K562 (cell line): Measurements from ENCODE around the gene NXPH4. TPM values are rescaled to one million over a fixed set of nuclear protein-coding genes. Genes with fewer than 3 reads are reported as not detected.

Experiments used
- ATAC-seq: fragments of 200-7000 bp; cut with Tn5 transposase; 3 replicates; pipeline ENCODE4 v1.9.1; 2020; ENCODE audit warnings: moderate library complexity
- BruUV-seq: library from RNA; stranded (reverse); fragments of 400-500 nt; replicated peaks from 2 replicates; lab custom pipeline; 2021; lab: Mats Ljungman, UMichigan
- CTCF ChIA-PET: fragments of 300-600 bp; formaldehyde crosslinking; extraction: SDS; loops from one replicate; lab custom pipeline; 2021; ENCODE audit warnings: low intra/inter-chr PET ratio; lab: Yijun Ruan, JAX
- POLR2A ChIA-PET: fragments of 300-600, 350-650 bp; sonication (Branson Sonifier 250); formaldehyde crosslinking; extraction: SDS; loops from one replicate; lab custom pipeline; 2021; ENCODE audit warnings: antibody characterized with exemption, inconsistent platforms; lab: Yijun Ruan, JAX
- DNase-seq, 4 experiments: peaks; one replicate each; pipeline versions ENCODE4 v3.0.0 to v3.0.0-alpha.2; 2011 to 2018; ENCODE audit warnings: low spot score in 3 of 4, mixed read lengths in 3 of 4; ENCODE audit errors: extremely low read depth in 1 of 4
- FAIRE-seq: peaks from 2 replicates; lab custom pipeline; 2011; peaks lifted over from hg19 to GRCh38; lab: Jason Lieb, UNC
- H2AFZ ChIP-seq: 2 replicates; pipeline ENCODE4 v1.6.0; 2011; ENCODE audit warnings: low read depth, low read length, control low read depth, inconsistent platforms
- H3K27ac ChIP-seq: fragments of 200-600 bp; 3 replicates; pipeline ENCODE4 v1.8.0; 2011; ENCODE audit warnings: low read depth, mild to moderate bottlenecking, control low read depth, inconsistent platforms, low read length, moderate library complexity, mixed read lengths; ENCODE audit errors: extremely low read depth
- H3K27me3 ChIP-seq, 2 experiments: fragments of 300-600 bp in 1 of 2; 2 replicates in 1 of 2; 3 replicates in 1 of 2; pipeline versions ENCODE4 v1.6.0 to v1.8.0; 2011; ENCODE audit warnings: inconsistent platforms in 2 of 2, low read length in 2 of 2, mild to moderate bottlenecking in 1 of 2, mixed read lengths in 1 of 2, moderate library complexity in 1 of 2; ENCODE audit not compliant: control insufficient read depth in 2 of 2, insufficient read depth in 2 of 2
- H3K36me3 ChIP-seq: fragments of 300-600 bp; 3 replicates; pipeline ENCODE4 v1.8.0; 2011; ENCODE audit warnings: mild to moderate bottlenecking, low read length, inconsistent platforms; ENCODE audit not compliant: control insufficient read depth, insufficient read depth
- H3K4me1 ChIP-seq, 2 experiments: fragments of 200-600 bp in 1 of 2; replicated peaks in 1 of 2; 2 replicates in 1 of 2; 3 replicates in 1 of 2; pipeline versions ENCODE4 v1.5.1 to v1.8.0; 2011; ENCODE audit warnings: inconsistent platforms in 2 of 2, low read length in 2 of 2, mild to moderate bottlenecking in 1 of 2, mixed read lengths in 1 of 2, moderate library complexity in 1 of 2; ENCODE audit not compliant: control insufficient read depth in 2 of 2, insufficient read depth in 2 of 2
- H3K4me2 ChIP-seq: 2 replicates; pipeline ENCODE4 v1.6.1; 2011; ENCODE audit warnings: low read length, control low read depth, inconsistent platforms, mixed read lengths; ENCODE audit not compliant: insufficient read depth
- H3K4me3 ChIP-seq: fragments of 200-600 bp; sonication (generic), shearing (Covaris generic); 2 replicates; pipeline ENCODE4 v1.5.1; 2016; ENCODE audit warnings: control low read depth, inconsistent platforms
- H3K79me2 ChIP-seq: fragments of 200-600 bp; 3 replicates; pipeline ENCODE4 v1.8.0; 2011; ENCODE audit warnings: low read length, inconsistent platforms; ENCODE audit not compliant: control insufficient read depth, insufficient read depth
- H3K9ac ChIP-seq, 2 experiments: 2 replicates each; pipeline versions ENCODE4 v1.6.0 to v1.6.1; 2011; ENCODE audit warnings: low read depth in 2 of 2, low read length in 2 of 2, control low read depth in 1 of 2, inconsistent platforms in 1 of 2, mild to moderate bottlenecking in 1 of 2, mixed read lengths in 1 of 2; ENCODE audit not compliant: insufficient read depth in 1 of 2
- H3K9me1 ChIP-seq: one replicate; pipeline ENCODE4 v1.6.0; 2011; ENCODE audit warnings: inconsistent platforms, mild to moderate bottlenecking, low read length, moderate library complexity; ENCODE audit not compliant: control insufficient read depth, insufficient read depth
- H3K9me3 ChIP-seq: replicated peaks from 2 replicates; pipeline ENCODE4 v1.5.1; 2011; ENCODE audit warnings: low read depth, low read length, inconsistent platforms; ENCODE audit not compliant: control insufficient read depth, insufficient read depth
- H4K20me1 ChIP-seq: replicated peaks from 2 replicates; pipeline ENCODE4 v1.6.1; 2011; ENCODE audit warnings: low read length, inconsistent platforms, mixed read lengths; ENCODE audit not compliant: control insufficient read depth, insufficient read depth
- CEBPB ChIP-seq: fragments of 450-650 bp; IDR thresholded peaks from 2 replicates; pipeline ENCODE4 v1.6.1; 2016; ENCODE audit warnings: missing genetic modification characterization, missing compliant biosample characterization
- MAFF ChIP-seq: IDR thresholded peaks from 2 replicates; pipeline ENCODE4 v1.6.1; 2012; ENCODE audit warnings: low read length, improper control_type of control experiment
- MAFG ChIP-seq: fragments of 450-650 bp; conservative IDR thresholded peaks from 2 replicates; pipeline ENCODE4 v1.6.1; 2016; ENCODE audit warnings: missing genetic modification characterization, missing compliant biosample characterization
- MYC ChIP-seq, 2 experiments: fragments of 250-450 bp in 1 of 2; sonication (Bioruptor Pico) in 1 of 2; IDR thresholded peaks; 2 replicates each; pipeline versions ENCODE4 v1.5.1 to v1.6.1; 2012 to 2021; ENCODE audit warnings: low read depth in 2 of 2, borderline replicate concordance in 1 of 2, improper control_type of control experiment in 1 of 2, low read length in 1 of 2, mild to moderate bottlenecking in 1 of 2, moderate library complexity in 1 of 2
- NCOA1 ChIP-seq: fragments of 450-650 bp; IDR thresholded peaks from 2 replicates; pipeline ENCODE4 v1.6.1; 2016; ENCODE audit warnings: low read depth
- PCBP2 ChIP-seq: fragments of 200-400 bp; formaldehyde crosslinking; IDR thresholded peaks from 2 replicates; pipeline ENCODE4 v1.6.1; 2018; ENCODE audit warnings: low read length, low read depth, mild to moderate bottlenecking, moderate library complexity; ENCODE audit not compliant: poor library complexity, severe bottlenecking
- PHB2 ChIP-seq: fragments of 450-650 bp; IDR thresholded peaks from 2 replicates; pipeline ENCODE4 v1.6.1; 2017; ENCODE audit warnings: low read depth
- POLR2AphosphoS2 ChIP-seq: IDR thresholded peaks from 2 replicates; pipeline ENCODE4 v1.6.1; 2012; ENCODE audit warnings: low read length, improper control_type of control experiment
- POLR2H ChIP-seq: IDR thresholded peaks from 2 replicates; pipeline ENCODE4 v1.6.1; 2016; ENCODE audit warnings: missing genetic modification characterization, low read depth, mild to moderate bottlenecking, control low read depth, missing compliant biosample characterization, moderate library complexity
- PRMT5 ChIP-seq: sonication (generic); formaldehyde crosslinking; IDR thresholded peaks from 2 replicates; pipeline ENCODE4 v1.5.0; 2020; ENCODE audit warnings: missing genetic modification reagents
- RBBP5 ChIP-seq: fragments of 200-600 bp; sonication (generic); IDR thresholded peaks from 2 replicates; pipeline ENCODE4 v1.6.1; 2012; ENCODE audit warnings: borderline replicate concordance, mild to moderate bottlenecking, low read length, control low read depth, inconsistent platforms; ENCODE audit not compliant: insufficient read depth, poor library complexity, severe bottlenecking
- SRF ChIP-seq, 2 experiments: fragments of 250-450, 450-650 bp in 1 of 2; sonication (Bioruptor Pico) in 1 of 2; sonication (generic) in 1 of 2; formaldehyde crosslinking; IDR thresholded peaks; 2 replicates each; pipeline versions ENCODE4 v1.5.0 to v1.5.1; 2020 to 2022; ENCODE audit warnings: mild to moderate bottlenecking in 1 of 2, missing genetic modification reagents in 1 of 2
- TARDBP ChIP-seq: fragments of 450-650 bp; IDR thresholded peaks from 2 replicates; pipeline ENCODE4 v1.6.1; 2016
- XRCC3 ChIP-seq: fragments of 450-650 bp; IDR thresholded peaks from 2 replicates; pipeline ENCODE4 v1.6.1; 2017; ENCODE audit warnings: mild to moderate bottlenecking, moderate library complexity
- ZNF655 ChIP-seq: fragments of 250-450 bp; sonication (Bioruptor Pico); IDR thresholded peaks from 2 replicates; pipeline ENCODE4 v1.5.0; 2021
- WGBS: fragments of 100-300 bp; shearing (Covaris generic); methylation state at CpG from one replicate; pipeline ENCODE4 v1.1.6; 2016; ENCODE audit warnings: low coverage, mixed read lengths; ENCODE audit not compliant: insufficient coverage; ENCODE audit errors: missing lambda C conversion rate; 5-methylcytosine and 5-hydroxymethylcytosine counted together
- in situ Hi-C: fragments of 300-500 bp; cut with MboI; formaldehyde crosslinking; loops from 4 replicates; pipeline ENCODE4 v1.15.0; 2018; ENCODE audit warnings: inconsistent platforms, mixed read lengths
- intact Hi-C: fragments of 100-400 bp; cut with micrococcal nuclease; formaldehyde crosslinking; loops from 2 replicates; pipeline ENCODE4 v1.14.2; 2022
- polyA plus RNA-seq, 8 experiments: library from polyadenylated mRNA; depleted of rRNA in 4 of 8; stranded (reverse) in 5 of 8; unstranded in 3 of 8; fragments of >200 nt; fragmentation: Nextera tagmentation in 2 of 8; fragmentation: Illumina TruSeq in 1 of 8; extraction: Ambion mirVana in 2 of 8; extraction: Trizol in 1 of 8; gene quantifications; 2 replicates each; pipeline versions ENCODE4 v1.2.1 to v1.2.3, GENCODE V29; 2011 to 2014; ENCODE audit warnings: inconsistent platforms in 1 of 8, missing spikeins in 1 of 8
- total RNA-seq, 7 experiments: library from RNA; depleted of rRNA in 6 of 7; stranded (reverse); fragments of >200 nt in 6 of 7; fragmentation: Illumina TruSeq in 2 of 7; extraction: Trizol in 2 of 7; gene quantifications; 2 replicates each; pipeline versions ENCODE4 v1.2.1 to v1.2.3, GENCODE V29; 2011 to 2021; ENCODE audit warnings: low replicate concordance in 1 of 7
- TF ChIP-seq, protein P1 (sequence below): sonication (generic); formaldehyde crosslinking; IDR thresholded peaks from 2 replicates; pipeline ENCODE4 v1.8.0; 2022; ENCODE audit warnings: missing genetic modification reagents, mild to moderate bottlenecking, borderline replicate concordance

Gene NXPH4
- total and polyA plus RNA-seq, 9 of the 15 experiments (the other 6 are each of a cell fraction or from before 2014, with no cell fraction given), result 0.49 to 2.7 (median 1.1) TPM; not detected in 4

- DNase-seq (no peak), FAIRE-seq (no peak), ATAC-seq (no peak)
- Histone ChIP-seq H3K4me3 (no peak overlapping the region), H4K20me1 (peaks cover 38% of the 10 kb centered on the region), H3K79me2 (no peaks in the 10 kb centered on the region), H3K4me1 (peaks cover 0 to 49% of the 10 kb centered on the region in 2 experiments; a peak in 2 of 5 replicates), H3K9me1 (no peaks in the 10 kb centered on the region), H3K9me3 (no peaks in the 10 kb centered on the region), H2AFZ (no peak overlapping the region), H3K36me3 (no peaks in the 10 kb centered on the region), H3K4me2 (no peak overlapping the region), H3K27ac (no peak overlapping the region), H3K9ac (no peak overlapping the region; a peak in 1 of 4 replicates), H3K27me3 (peaks cover 74 to 96% of the 10 kb centered on the region in 2 experiments; a peak in 4 of 5 replicates)
- TF ChIP-seq, protein P1, sequence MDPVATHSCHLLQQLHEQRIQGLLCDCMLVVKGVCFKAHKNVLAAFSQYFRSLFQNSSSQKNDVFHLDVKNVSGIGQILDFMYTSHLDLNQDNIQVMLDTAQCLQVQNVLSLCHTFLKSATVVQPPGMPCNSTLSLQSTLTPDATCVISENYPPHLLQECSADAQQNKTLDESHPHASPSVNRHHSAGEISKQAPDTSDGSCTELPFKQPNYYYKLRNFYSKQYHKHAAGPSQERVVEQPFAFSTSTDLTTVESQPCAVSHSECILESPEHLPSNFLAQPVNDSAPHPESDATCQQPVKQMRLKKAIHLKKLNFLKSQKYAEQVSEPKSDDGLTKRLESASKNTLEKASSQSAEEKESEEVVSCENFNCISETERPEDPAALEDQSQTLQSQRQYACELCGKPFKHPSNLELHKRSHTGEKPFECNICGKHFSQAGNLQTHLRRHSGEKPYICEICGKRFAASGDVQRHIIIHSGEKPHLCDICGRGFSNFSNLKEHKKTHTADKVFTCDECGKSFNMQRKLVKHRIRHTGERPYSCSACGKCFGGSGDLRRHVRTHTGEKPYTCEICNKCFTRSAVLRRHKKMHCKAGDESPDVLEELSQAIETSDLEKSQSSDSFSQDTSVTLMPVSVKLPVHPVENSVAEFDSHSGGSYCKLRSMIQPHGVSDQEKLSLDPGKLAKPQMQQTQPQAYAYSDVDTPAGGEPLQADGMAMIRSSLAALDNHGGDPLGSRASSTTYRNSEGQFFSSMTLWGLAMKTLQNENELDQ (CRISPR knock-in tag), result no peak
- TF ChIP-seq MYC (IDR thresholded peaks at IDR 0.05; ENCODE audit: low read depth, low read length), result no peak
- no peak for TF ChIP-seq MYC (CRISPR knock-in tag; IDR thresholded peaks at IDR 0.05; ENCODE audit: borderline replicate concordance, low read depth)
- no peak for TF ChIP-seq NCOA1
- no peak for TF ChIP-seq SRF (CRISPR knock-in tag; IDR thresholded peaks at IDR 0.05)
- TF ChIP-seq PHB2, result no peak
- no peak for TF ChIP-seq PCBP2
- no peak for TF ChIP-seq CEBPB (tag)
- TF ChIP-seq PRMT5 (CRISPR knock-in tag), result no peak
- TF ChIP-seq POLR2H (tag), result no peak
- no peak for TF ChIP-seq TARDBP
- no peak for TF ChIP-seq XRCC3
- no peak for TF ChIP-seq MAFG
- no peak for TF ChIP-seq ZNF655 (CRISPR knock-in tag)
- TF ChIP-seq RBBP5, result no peak
- TF ChIP-seq POLR2AphosphoS2, result no peak
- TF ChIP-seq MAFF, result no peak
- BruUV-seq, result no TSS peak
- CTCF ChIA-PET, result no interaction called here
- intact Hi-C loops (loop anchor here (5.0 kb wide), 1 partner anchor 43 kb away; no protein-coding TSS in a partner anchor), in situ Hi-C loops (no loop called here)
- POLR2A ChIA-PET, result interaction anchor here (0.8 kb wide), 1 partner anchor 12 kb away, joined by 4 read pairs; no protein-coding TSS in a partner anchor
- 6% methylated on average over 15 of the region's 15 CpGs for WGBS
These were observed 17.4 kb upstream of the NXPH4 start for GRCh38 chr12:57199191-57199590.
